Measurements from ENCODE around the gene WASL.
"Not testable (repeated sequence)": the region's sequence is repeated elsewhere in the genome, so short reads cannot be mapped to it uniquely, and the experiment has no call there.

The WASL gene

DNA sequence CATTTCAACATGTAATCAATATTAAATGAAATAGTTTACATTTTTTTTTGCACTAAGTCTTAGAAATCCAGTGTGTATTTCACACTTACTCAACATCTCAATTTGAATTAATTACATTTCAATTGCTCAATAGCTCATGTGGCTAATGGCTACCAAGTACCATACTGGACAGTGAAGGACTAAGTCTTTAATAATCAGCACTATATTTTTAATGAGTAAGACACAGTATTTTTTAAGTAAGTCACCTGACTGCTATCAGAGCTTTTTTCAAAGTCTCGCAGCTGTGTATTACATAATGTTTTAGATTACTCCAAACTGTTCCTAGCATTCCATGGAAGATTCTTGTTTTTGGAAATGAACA, 19.6 kb downstream of the WASL start:
- DNase-seq: no peak

DNA sequence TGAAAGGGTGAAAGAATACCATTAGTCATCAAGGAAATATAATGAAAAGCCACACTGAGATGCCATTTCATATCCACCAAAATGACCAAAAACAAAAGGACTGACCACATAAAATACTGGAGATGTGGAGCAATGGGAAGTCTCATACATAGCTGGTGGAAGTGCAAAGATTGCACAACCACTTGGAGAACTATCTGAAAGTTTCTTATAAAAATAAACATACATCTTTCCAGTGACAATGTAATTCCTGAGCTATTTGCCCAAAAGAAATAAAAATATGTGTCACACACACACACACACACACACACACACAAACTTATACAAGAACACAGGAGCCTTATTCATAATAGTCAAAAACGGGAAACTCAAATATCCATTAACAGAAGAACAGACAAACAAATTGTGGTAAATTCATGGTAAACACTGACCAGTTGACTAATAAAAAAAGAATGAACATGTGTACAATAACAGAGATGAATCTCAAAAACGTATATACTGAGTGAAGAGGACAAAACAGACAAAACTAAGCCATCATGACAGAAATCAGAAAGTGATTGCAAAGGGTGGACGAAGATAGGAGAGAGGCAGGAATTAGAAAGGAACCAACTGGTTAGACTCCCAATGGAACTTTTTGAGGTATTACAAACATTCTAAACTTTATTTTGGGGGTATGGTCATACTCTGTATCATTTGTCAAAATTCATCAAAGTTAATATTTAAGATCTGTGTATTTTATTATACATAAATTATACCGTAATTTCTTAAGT, 21.5 kb downstream of the WASL start:
- DNase-seq: no peak

DNA sequence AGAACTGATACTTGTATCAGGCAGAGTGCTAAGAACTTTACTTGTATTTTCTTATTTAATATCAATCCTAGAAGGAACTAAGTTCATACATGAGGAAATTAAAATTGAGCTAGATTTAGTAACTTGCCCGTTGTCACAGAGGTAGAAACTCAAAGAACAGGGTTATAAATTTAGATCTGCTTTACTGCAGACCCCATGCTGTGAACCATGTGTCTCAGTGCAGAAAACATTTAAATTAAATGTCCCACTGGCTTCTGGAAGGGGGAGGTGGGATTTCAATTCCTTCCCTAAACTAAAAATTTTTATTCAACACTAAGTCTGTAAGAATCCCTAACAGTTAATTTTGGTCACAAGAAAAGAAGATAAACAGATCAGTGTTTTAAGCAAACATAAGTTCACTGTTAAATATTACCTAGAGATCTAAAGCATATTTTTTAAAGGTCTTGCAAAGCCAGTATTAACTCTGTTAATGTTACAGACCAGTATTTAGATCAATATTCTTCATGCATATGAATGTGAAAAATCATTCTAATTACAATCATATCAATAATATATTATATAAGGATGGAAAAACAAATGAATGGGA, 23.1 kb downstream of the WASL start:
- no peak for DNase-seq

DNA sequence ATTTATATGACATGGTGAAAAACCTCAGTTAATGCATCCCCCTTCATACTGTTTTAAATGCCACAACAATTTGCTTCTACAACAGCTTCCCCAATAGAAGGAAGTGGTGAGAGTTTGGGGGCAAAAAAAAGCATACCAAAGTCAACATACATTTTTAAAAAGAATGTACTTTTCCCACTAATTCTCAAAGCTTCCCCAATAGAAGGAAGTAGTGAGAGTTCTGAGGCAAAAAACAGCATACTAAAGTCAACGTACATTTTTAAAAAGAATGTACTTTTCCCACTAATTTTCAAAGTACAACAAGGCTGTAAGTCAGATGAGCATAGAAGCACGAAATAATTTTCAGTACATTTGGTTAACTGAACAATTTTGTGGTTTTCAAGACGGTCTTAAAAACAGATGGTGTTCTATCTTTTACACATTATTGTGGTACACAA, 24.0 kb downstream of the WASL start:
- no peak for DNase-seq

DNA sequence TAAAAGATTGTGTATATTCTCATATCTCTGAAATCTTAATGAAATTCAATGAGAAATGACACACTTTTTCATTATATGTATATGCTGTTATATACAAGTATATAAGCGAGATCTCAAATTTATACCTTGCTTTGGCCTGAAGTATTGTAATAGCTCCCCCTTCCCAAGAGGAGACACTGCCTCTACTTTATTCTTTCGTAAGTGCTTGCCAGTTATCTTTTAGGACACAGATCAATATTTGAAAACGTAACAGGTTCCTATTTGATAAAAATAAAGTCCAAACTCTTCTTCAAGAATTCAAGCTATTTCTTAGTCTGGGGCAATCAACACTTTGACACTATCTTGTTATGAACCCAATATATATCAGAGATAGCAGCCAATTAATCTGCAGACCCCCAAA, 24.9 kb downstream of the WASL start:
- DNase-seq: no peak

DNA sequence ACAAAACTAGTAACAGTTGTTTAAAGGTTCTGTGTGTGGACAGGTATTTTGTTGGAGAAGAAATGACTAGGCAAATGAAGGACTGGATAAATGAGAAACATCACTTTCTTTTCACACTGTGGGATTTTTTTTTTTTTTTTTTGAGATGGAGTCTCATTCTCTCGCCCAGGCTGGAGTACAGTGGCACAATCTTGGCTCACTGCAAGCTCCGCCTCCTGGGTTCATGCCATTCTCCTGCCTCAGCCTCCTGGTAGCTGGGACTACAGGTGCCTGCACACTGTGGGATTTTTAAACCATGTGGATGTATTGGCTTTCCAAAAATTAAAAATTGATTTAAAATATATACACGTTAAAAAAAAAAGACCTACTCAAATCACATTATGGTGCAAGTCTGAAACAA, 28.3 kb downstream of the WASL start:
- not testable (repeated sequence) for DNase-seq

DNA sequence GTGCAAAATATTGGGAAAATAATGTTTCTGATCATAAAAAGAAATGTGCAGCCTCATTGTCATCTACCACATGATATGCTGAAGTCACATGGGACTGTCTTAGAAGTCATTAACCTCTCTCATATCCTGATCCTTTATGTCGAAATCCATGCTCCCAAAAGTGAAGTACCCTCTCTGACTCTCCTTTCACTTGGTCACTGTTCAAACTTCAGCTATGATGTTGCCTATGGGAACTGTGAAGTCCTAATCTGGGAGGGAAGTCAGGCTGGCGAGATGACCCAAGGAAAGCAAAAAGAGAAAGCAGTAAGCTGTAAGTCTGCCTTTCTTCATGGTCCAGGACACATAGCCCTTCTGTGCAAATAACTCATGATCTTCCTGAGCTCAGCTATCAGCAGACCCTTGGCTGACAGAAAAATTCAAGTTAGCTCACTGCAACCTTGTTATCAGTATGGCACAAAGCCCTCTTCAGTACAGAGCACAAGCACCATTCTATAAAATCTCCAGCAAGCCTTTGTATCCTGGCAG, 29.5 kb downstream of the WASL start:
- DNase-seq: no peak

DNA sequence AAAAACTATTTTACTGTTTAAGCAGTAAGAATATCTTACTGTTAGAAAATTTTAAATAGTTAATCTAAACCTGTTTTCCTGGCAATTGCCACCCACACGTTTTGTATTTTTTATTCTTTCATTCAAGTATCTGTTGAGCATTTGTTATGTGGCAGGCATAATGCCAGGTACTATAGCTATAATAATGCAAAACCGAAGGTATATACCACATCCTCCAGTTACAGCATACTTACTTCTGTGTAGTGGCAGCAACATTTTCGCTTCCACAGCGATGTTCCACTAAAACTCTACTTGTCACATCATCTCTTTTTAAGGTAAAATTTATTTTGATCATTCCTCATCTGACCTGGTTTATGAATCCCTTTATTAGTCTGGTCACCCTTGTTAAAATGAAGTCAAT, 30.0 kb downstream of the WASL start:
- DNase-seq: no peak

DNA sequence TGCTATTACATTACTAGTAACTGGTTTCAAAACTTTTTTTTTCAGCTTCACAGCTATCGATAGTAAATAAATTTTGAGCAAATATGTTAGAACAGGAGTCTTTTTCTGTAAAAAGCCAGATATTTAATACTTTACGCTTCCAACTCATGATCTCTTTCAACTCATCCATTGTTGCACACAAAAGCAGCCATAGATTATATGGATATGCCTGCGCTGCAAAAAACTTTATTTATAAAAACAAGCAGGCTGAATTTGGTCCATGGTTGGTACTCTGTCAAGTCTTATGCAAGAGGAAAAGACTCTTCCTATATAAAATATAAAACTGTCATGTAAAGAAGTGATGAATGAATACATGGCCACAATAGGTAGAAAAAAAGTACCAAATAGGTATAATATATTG, 31.1 kb downstream of the WASL start:
- no peak for DNase-seq

DNA sequence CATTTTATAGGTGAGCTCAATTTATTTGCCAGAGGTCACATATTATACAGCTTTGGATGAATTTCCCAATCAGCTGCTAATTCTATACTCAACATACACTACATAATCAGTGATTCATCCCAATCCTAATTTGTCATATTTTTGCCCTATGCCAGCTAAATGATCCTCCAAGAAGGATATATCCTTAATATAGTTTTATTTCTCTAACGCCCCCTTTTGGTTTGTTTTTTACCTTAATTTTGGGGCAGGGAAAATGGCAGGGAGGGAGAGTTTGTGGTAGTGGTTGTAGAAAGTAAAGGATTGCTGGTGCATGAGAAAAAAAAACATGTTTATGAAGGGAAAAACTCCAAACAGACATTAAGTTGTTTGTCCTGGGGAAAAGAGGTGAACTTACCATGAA, 31.9 kb downstream of the WASL start:
- no peak for DNase-seq

DNA sequence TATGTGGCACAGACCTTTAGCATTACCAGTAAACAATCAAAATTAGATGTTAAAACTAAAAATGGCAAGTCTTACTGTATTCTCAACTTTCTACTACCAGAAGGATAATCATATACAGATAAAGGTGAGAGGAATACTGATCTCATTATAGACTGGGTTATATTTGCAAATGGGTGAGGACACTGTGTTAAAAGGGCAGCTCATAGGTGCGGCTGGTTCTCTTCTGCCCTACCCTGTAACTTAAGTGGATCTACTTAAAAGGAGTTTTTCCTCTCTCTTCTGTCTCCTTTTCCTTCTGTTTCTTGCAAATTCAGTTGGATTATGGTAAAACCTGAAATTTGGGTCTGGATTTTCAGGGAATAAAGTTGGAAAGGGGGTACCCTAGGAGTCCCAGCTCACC, 33.0 kb downstream of the WASL start:
- DNase-seq: no peak

DNA sequence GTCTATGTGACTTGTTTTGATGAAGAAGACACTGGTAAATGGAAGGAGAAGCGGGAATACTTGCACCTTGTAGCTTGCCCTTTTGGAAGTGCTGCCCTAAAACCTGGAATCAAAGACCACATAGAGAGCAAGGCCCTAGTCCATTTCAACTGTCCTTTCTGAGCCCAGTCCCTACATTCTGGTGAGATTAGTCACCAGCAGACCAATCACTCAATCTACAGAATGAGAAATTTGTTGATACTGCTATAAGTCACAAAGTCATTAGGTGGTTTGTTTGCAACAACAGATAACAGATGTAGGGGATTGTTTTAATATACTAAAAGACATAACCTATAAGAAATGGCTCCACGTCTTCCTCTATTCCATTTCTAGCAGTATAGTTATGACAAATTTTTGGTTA, 33.6 kb downstream of the WASL start:
- DNase-seq: no peak

DNA sequence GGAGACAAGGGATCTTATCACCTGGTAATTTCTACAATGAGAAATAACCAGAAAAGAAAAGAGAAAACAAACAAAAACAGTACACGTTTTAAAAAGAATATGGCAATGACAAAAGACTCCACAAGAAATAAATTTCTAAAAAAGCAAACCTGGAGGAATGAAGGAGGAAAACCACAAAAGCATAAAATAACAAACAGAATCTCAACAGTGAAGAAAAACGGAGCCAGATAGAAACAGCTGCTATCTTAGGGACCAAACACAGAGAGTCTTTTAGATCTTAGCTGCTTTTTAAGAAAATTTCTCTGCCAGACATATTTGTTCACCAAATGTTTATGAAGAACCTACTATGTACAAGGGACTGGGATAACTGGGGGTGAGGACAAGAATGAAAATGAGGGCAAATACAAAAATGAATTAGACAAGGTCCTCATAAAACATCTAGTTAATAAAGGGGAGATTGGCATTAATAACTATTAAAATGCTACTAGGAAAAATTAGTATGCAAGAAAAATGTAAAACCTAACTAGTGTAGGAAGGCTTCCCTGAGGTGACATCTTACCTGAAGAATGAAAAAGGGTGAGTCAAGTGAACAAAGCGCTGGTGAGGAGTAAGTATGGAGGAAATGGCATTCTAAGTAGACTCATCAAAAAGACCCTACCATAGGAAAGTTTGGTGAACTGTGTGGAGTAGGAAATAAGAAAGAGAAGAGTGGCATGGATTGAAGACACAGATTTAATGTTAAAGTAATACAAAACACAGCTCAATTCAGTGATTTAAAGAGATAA, 34.3 kb downstream of the WASL start:
- DNase-seq: no peak

DNA sequence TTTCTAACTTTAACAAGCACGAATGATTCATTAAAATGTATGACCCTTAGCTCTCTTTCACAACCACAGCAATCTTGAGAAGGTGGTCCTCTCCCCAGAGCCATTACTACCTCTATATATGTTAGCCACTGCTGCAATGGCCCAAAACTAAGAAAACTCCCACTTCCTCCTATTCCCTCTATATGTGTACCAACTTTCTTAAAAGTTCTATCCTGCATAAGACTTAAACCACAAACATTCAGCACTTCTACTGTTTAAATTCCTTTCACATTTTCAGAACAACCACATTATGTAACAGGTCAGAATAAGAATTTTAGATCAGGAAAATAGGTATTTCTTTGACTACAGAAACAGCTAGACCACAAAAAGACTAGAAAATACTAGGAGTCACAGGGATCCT, 36.2 kb downstream of the WASL start:
- no peak for DNase-seq

DNA sequence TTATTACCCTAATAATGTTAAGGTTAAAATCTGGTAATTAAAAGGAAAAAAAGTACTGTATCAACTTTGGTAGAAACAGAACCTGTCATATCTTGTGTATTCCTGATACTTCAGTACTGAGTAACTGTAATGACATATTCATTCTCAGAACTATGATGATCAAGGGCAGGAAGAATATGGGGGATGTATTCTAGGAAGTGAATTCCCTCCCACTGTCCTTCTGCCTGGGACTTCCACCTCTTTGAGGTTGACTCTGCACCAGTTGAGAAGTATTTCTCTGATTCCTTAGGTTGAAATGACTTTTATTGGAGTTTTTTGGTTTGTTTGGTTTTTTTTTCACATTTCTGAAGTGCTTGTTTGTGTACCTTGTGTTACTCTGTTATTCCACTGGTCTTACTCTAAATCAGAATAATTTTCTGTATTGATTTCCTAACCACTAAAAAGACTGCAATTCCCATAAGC, 36.9 kb downstream of the WASL start:
- no peak for DNase-seq

DNA sequence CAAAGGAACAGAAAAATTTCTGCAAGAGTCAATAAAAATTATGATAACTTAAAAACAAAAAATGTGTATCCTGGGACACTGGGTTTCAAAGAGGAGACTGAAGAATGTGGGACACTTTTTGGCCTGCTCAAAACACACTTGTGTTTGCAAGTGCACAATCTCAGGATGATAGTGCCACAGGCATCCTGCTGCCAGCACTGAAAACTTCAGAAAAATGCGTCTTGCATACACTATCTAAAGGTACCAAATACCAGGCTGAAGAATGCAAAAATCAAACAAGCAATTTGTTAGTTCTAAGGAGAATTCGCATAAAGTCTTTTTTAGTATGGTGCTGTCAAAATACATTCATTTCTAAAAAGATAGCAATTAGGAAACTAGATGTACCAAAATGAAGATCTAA, 38.1 kb downstream of the WASL start:
- no peak for DNase-seq

DNA sequence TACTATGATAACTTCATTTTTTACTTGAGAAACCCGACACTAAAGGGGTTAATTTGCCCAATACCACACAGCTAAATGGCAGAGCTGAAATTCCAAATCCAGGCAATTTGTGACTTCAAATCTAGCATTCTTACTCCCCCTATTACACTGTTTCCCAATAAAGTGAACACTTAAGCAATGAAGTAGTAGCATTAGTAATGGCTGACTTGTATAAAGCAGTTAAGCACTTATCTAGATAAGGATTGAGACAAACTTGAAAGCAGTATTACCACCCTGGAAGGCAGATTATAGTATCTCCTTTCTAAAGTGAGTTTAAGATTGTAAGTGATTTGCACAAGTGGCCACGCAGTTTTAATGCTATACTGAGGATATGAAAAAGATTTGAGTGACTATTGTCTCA, 39.3 kb downstream of the WASL start:
- DNase-seq: no peak

DNA sequence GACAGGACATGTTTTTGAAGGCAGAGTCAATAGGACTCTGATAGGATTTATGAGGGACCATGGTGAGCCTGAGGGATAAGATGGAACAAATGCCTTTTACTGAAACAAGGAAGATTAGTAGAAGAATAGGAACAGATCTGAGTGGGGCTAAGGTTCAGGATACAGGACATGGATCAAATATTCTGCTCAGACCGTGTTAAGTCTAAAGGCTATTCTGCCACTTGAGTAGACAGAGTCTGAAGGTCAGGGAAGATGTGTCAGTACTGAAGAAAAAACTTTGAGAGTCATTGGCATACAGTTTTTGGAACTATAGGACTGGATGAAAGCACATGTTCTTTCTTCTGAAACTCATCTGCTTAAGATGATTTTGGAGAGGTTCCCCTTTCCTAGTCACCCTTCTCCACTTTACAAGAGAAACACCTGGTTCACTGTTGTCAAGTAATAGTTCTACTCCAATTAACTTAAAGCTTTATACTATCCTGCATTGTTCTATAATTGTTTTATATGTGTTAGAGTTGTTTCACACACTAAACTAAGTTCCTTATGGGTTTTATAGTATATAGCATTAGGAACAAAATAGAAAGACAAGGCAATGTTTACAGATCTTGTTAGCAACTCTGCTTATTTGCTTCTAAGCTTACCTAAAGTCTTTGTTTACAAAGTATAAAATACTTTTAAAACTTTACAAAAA, 43.4 kb downstream of the WASL start:
- no peak for DNase-seq

DNA sequence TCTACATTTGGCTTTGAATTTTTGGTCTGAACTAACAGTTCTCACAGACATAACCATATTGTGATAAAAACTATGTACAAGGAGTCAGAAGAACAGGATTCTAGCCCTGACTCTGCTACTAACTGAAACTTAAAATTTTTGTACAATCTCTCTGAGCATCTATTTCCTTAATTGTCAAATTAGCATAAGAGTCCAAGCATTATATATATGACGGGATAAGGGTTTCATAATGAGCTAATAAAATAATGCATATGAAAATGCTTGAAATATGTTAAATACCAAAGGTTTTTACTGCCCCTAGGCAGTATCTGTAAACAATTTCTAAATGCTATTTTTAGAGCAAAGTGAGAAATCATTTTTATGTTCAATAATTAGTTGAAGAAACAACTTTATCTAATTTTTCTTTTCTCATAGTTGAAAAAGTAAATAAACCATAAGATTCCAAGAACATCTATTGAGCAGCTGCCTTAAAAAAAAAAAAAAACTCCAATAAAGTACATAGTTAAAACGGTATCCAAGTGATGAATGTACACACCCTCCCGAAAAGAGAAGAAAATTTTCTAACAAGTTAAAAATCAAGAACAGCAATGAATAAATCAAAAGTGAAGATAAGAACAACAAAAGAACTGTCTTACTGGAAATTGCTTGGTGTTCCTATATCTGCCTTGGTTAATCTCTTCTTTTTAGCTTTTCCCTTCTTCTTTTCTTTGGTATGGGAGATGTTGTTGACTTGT, 52.7 kb downstream of the WASL start:
- no peak for DNase-seq

DNA sequence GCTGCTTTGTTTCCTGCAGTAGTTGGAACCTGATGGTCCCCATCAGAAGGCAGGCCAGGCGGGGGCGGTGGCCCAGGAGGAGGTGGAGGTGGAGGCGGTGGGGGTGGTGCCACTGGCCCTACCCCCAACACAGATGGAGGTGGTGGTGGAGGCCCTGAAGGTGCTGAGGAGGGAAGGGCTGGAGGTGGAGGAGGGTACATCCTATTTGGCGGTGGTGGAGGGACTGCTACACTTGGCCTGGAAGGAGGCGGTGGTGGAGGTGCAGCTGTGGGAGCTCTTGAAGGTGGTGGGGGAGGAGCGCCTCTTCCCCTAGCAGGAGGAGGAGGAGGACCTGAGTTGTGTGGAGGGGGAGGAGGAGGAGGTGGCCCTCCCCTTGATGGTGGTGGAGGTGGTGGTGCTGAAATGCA, 56.3 kb downstream of the WASL start:
- no peak for DNase-seq

DNA sequence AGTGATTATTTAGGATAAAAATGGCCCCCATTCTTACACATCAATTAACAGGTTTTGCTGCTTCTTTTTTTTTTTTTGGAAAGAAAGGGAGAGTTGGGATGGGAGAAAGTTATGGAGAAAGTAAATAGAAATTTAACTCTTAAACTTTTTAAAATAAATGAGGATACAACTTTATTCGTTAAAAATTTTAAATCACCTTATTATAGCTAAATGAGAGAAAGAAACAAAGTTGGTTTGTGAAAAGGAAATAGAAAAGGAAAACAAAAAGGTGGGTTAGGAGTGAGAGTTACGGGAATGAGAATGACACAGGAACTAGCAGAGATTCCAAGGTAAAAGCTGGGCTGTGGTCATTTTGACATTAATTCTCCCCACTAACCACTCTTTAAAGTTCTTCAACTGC, 58.3 kb downstream of the WASL start:
- no peak for DNase-seq

DNA sequence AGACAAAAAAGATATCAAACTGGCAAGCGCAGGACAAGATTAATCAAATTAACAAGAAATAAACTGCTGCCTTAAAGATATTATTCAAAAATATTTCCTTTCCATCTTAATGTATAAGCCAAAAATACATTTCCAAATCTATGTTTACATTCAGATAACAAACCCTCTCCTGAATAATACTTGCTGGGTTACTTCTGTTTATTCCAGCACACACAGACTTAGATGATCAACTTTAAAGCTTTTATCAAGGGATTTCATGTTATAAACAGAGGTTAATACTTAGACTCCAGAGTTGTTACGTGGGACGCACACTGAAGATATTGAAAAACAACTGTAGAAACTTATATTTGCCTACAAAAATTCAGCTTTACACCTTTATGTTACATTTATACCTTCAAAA, 59.6 kb downstream of the WASL start:
- no peak for DNase-seq

DNA sequence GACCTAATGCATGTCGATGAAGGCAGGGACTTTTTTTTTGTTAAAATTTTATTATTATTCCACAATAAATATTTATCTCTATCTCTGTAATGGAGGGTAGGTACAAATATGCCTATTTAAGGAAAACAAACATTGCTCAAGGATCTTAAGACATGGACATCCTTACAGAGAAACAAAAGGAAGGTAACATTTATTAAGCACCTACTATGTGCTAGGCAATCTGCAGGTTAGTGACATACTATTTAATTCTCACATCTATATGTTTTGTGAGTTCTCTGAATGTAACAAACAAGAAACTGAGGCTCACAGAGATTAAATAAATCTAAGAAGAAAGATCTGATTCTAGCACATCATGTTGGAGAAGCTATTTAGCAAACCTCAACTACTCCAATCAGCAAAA, 61.1 kb downstream of the WASL start:
- DNase-seq: no peak

Data from NCI-H510A treated with DMSO at 0.1 percent for 48 hours (cell line).